GM18502 (cell line): ENCODE data around the gene INPP5A.
"Not testable (repeated sequence)": the region's sequence is repeated elsewhere in the genome, so short reads cannot be mapped to it uniquely, and the experiment has no call there.

Source experiments
- ATAC-seq: cut with Tn5 transposase; IDR thresholded peaks from one replicate; pipeline ENCODE4 v1.9.1; 2021; ENCODE audit warnings: mild to moderate bottlenecking; ENCODE audit not compliant: unreplicated experiment, poor library complexity

Gene INPP5A

GRCh38 chr10:132590094-132590751, 52.6 kb downstream of the INPP5A start:
- no peak for ATAC-seq

- no peak for ATAC-seq
Observed at GRCh38 chr10:132590752-132591121, 53.1 kb downstream of the INPP5A start.

- no peak for ATAC-seq
Observed at GRCh38 chr10:132591166-132591971, 53.8 kb downstream of the INPP5A start.

GRCh38 chr10:132592790-132593383, 55.3 kb downstream of the INPP5A start:
- no peak for ATAC-seq

- peak; percentile 78 for ATAC-seq
Observed at GRCh38 chr10:132593389-132593788, 55.8 kb downstream of the INPP5A start.

- peak; percentile 69 for ATAC-seq
Observed at GRCh38 chr10:132593900-132594876, 56.6 kb downstream of the INPP5A start.

- ATAC-seq: no peak
Observed at GRCh38 chr10:132595021-132595420, 57.4 kb downstream of the INPP5A start.

GRCh38 chr10:132595854-132596253, 58.3 kb downstream of the INPP5A start:
- ATAC-seq: no peak

GRCh38 chr10:132596742-132597279, 59.2 kb downstream of the INPP5A start:
- ATAC-seq: no peak

GRCh38 chr10:132597654-132598053, 60.1 kb downstream of the INPP5A start:
- ATAC-seq: no peak

GRCh38 chr10:132599023-132599618, 61.5 kb downstream of the INPP5A start:
- not testable (repeated sequence) for ATAC-seq

GRCh38 chr10:132599732-132600131, 62.1 kb downstream of the INPP5A start:
- ATAC-seq: no peak

- no peak for ATAC-seq
Observed at GRCh38 chr10:132600416-132600815, 62.8 kb downstream of the INPP5A start.

- no peak for ATAC-seq
Observed at GRCh38 chr10:132601567-132601966, 64.0 kb downstream of the INPP5A start.

GRCh38 chr10:132602614-132603013, 65.0 kb downstream of the INPP5A start:
- ATAC-seq: no peak

GRCh38 chr10:132603851-132604533, 66.4 kb downstream of the INPP5A start:
- ATAC-seq: no peak

GRCh38 chr10:132604686-132605085, 67.1 kb downstream of the INPP5A start:
- no peak for ATAC-seq

- ATAC-seq: no peak
Observed at GRCh38 chr10:132605390-132605789, 67.8 kb downstream of the INPP5A start.

GRCh38 chr10:132606031-132606491, 68.5 kb downstream of the INPP5A start:
- ATAC-seq: no peak
